Astrocyte (in vitro differentiated cells and primary cell): Measurements from ENCODE around the gene HIBADH.

Experiments
- CTCF ChIP-seq: IDR thresholded peaks from 2 replicates; pipeline ENCODE4 v1.5.1; 2011; ENCODE audit warnings: low read depth, mild to moderate bottlenecking, inconsistent platforms, low read length, moderate library complexity; ENCODE audit not compliant: insufficient read depth
- EZH2 ChIP-seq: IDR thresholded peaks from 2 replicates; pipeline ENCODE4 v1.6.1; 2012; ENCODE audit warnings: mild to moderate bottlenecking, low read length, inconsistent platforms; ENCODE audit not compliant: insufficient read depth

GRCh38 chr7:27516421-27516820 lies 146.3 kb downstream of the HIBADH start:
- TF ChIP-seq EZH2, result no peak
- TF ChIP-seq CTCF, result no peak
